ENCODE data around the gene ARRDC3. TPM values are rescaled to one million over a fixed set of nuclear protein-coding genes. Genes with fewer than 3 reads are reported as not detected.
"Not testable (repeated sequence)": the region's sequence is repeated elsewhere in the genome, so short reads cannot be mapped to it uniquely, and the experiment has no call there.

ARRDC3 gene
- total and polyA plus RNA-seq, 2 experiments from 2014 or later = 46.0 to 61.2 TPM

DNA sequence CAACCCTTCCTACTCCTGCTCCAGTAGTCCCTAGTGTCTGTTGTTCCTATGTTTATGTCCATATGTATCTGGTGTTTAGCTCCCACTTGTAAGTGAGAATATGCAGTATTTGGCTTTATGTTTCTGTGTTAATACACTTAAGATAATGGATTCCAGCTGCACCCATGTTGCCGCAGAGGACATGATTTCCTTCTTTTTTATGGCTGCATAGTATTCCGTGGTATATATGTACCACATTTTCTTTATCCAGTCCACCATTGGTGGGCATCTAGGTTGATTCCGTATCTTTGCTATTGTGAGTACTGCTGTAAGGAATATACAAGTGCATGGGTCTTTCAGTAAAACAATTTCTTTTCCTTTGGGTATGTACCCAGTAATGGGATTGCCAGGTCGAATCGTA, 5.2 kb upstream of the ARRDC3 start:
- no peaks in the 10 kb centered on the region for H3K9me2 ChIP-seq (ENCODE audit: insufficient read depth)
- H3K9ac ChIP-seq = no peak overlapping the region
- no peak overlapping the region for H3K4me2 ChIP-seq (ENCODE audit: unreplicated experiment)
- no peaks in the 10 kb centered on the region for H3K27me3 ChIP-seq (replicated peaks; ENCODE audit: insufficient read depth)
- H3K27ac ChIP-seq = no peak overlapping the region
- H4K20me1 ChIP-seq (ENCODE audit: insufficient read depth) = no peaks in the 10 kb centered on the region
- H3K9me3 ChIP-seq (ENCODE audit: low read depth) = no peaks in the 10 kb centered on the region
- H3F3A ChIP-seq (ENCODE audit: insufficient read depth) = peaks cover 14% of the 10 kb centered on the region
- in situ Hi-C loops (cut with MboI) = loop anchor here (5.0 kb wide), 2 partner anchors 286 to 451 kb away; no protein-coding TSS in a partner anchor
- DNase-seq = no peak
- no peak overlapping the region for H2AFZ ChIP-seq
- TF ChIP-seq EZH2phosphoT487 (IDR thresholded peaks at IDR 0.05; ENCODE audit: insufficient read depth, low read depth) = no peak
- no peaks in the 10 kb centered on the region for H3K36me3 ChIP-seq (ENCODE audit: low read depth)
- WGBS, 2 experiments (ENCODE audit: low coverage in 1 of 2, low lambda C conversion rate in 2 of 2, missing lambda C conversion rate in 2 of 2) = 84 to 94% methylated on average over 5 of the region's 5 CpGs
- H3K4me1 ChIP-seq (ENCODE audit: insufficient read depth) = peaks cover 10% of the 10 kb centered on the region
- H3K79me2 ChIP-seq (ENCODE audit: insufficient read depth) = no peaks in the 10 kb centered on the region
- no peak overlapping the region for H3K4me3 ChIP-seq

GRCh38 chr5:91386120-91386519, 3.0 kb upstream of the ARRDC3 start:
- H3K9me3 ChIP-seq (ENCODE audit: low read depth) = no peaks in the 10 kb centered on the region
- TF ChIP-seq EZH2 (IDR thresholded peaks at IDR 0.05; ENCODE audit: insufficient read depth, poor library complexity, severe bottlenecking) = no peak
- TF ChIP-seq EZH2phosphoT487 (IDR thresholded peaks at IDR 0.05; ENCODE audit: insufficient read depth, low read depth) = no peak
- peaks cover 10% of the 10 kb centered on the region for H3K4me1 ChIP-seq (ENCODE audit: insufficient read depth)
- H3K36me3 ChIP-seq (ENCODE audit: low read depth) = no peaks in the 10 kb centered on the region
- H3K27ac ChIP-seq = no peak overlapping the region
- no peaks in the 10 kb centered on the region for H3K27me3 ChIP-seq (replicated peaks; ENCODE audit: insufficient read depth)
- peaks cover 33% of the 10 kb centered on the region for H3F3A ChIP-seq (ENCODE audit: insufficient read depth)
- WGBS, 2 experiments (ENCODE audit: low coverage in 1 of 2, low lambda C conversion rate in 2 of 2, missing lambda C conversion rate in 2 of 2) = 85 to 97% methylated on average over 2 of the region's 2 CpGs
- no peaks in the 10 kb centered on the region for H4K20me1 ChIP-seq (ENCODE audit: insufficient read depth)
- H3K4me2 ChIP-seq (ENCODE audit: unreplicated experiment) = no peak overlapping the region
- DNase-seq = no peak
- no peak overlapping the region for H3K9ac ChIP-seq
- no peak overlapping the region for H2AFZ ChIP-seq
- in situ Hi-C loops (cut with MboI) = loop anchor here (5.0 kb wide), 2 partner anchors 284 to 449 kb away; no protein-coding TSS in a partner anchor
- H3K9me2 ChIP-seq (ENCODE audit: insufficient read depth) = no peaks in the 10 kb centered on the region
- H3K4me3 ChIP-seq = no peak overlapping the region
- H3K79me2 ChIP-seq (ENCODE audit: insufficient read depth) = peaks cover 20% of the 10 kb centered on the region

DNA sequence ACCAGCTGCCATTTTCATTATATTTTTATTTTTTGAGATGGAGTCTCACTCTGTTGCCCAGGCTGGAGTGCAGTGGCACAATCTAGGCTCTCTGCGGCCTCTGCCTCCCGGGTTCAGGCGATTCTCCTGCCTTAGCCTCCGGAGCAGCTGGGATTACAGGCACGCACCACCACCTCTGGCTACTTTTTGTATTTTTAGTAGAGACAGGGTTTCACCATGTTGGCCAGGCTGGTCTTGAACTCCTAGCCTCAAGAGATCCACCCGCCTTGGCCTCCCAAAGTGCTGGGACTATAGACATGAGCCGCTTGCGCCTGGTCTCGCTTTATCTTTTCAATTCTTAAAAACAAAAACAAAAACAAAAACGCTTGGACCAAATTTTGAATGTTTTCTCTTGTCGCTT, 2.5 kb upstream of the ARRDC3 start:
- not testable (repeated sequence) for H3K27me3 ChIP-seq (replicated peaks; ENCODE audit: insufficient read depth); H3K36me3 ChIP-seq (ENCODE audit: low read depth); H3K4me3 ChIP-seq; H2AFZ ChIP-seq; DNase-seq; H3K9me2 ChIP-seq (ENCODE audit: insufficient read depth); H3K9me3 ChIP-seq (ENCODE audit: low read depth); H3K9ac ChIP-seq; H4K20me1 ChIP-seq (ENCODE audit: insufficient read depth); H3K4me2 ChIP-seq (ENCODE audit: unreplicated experiment); H3K27ac ChIP-seq
- in situ Hi-C loops (cut with MboI) = loop anchor here (5.0 kb wide), 2 partner anchors 283 to 448 kb away; no protein-coding TSS in a partner anchor
- 90 to 93% methylated on average over 11 of the region's 11 CpGs for WGBS, 2 experiments (ENCODE audit: low coverage in 1 of 2, low lambda C conversion rate in 2 of 2, missing lambda C conversion rate in 2 of 2)
- Histone ChIP-seq H3F3A (ENCODE audit: insufficient read depth) (peaks cover 35% of the 10 kb centered on the region), H3K4me1 (ENCODE audit: insufficient read depth) (peaks cover 10% of the 10 kb centered on the region), H3K79me2 (ENCODE audit: insufficient read depth) (peaks cover 23% of the 10 kb centered on the region)

- Histone ChIP-seq H3K9me3 (ENCODE audit: low read depth) (no peaks in the 10 kb centered on the region), H3K4me3 (peak overlapping the region; percentile 97), H3K9ac (peak overlapping the region; percentile 99), H3K4me2 (ENCODE audit: unreplicated experiment) (peak overlapping the region; percentile 93), H3K36me3 (ENCODE audit: low read depth) (no peaks in the 10 kb centered on the region), H3F3A (ENCODE audit: insufficient read depth) (peaks cover 38% of the 10 kb centered on the region), H4K20me1 (ENCODE audit: insufficient read depth) (no peaks in the 10 kb centered on the region), H3K27me3 (replicated peaks; ENCODE audit: insufficient read depth) (no peaks in the 10 kb centered on the region), H3K4me1 (ENCODE audit: insufficient read depth) (peaks cover 10% of the 10 kb centered on the region), H3K79me2 (ENCODE audit: insufficient read depth) (peaks cover 27% of the 10 kb centered on the region), H3K9me2 (ENCODE audit: insufficient read depth) (no peaks in the 10 kb centered on the region), H3K27ac (peak overlapping the region; percentile 100), H2AFZ (peak overlapping the region; percentile 78)
- WGBS, 2 experiments (ENCODE audit: low coverage in 1 of 2, low lambda C conversion rate in 2 of 2, missing lambda C conversion rate in 2 of 2) = 6 to 8% methylated on average over 6 of the region's 6 CpGs
- DNase-seq = peak; percentile 86
- no peak for TF ChIP-seq EZH2phosphoT487 (IDR thresholded peaks at IDR 0.05; ENCODE audit: insufficient read depth, low read depth)
- no peak for TF ChIP-seq EZH2 (IDR thresholded peaks at IDR 0.05; ENCODE audit: insufficient read depth, poor library complexity, severe bottlenecking)
- in situ Hi-C loops (cut with MboI) = loop anchor here (5.0 kb wide), 2 partner anchors 283 to 448 kb away; no protein-coding TSS in a partner anchor
Observed at GRCh38 chr5:91384671-91385430, 1.7 kb upstream of the ARRDC3 start.
